Measurements from ENCODE around the gene BAD.

The BAD gene

GRCh38 chr11:64227405-64227956, 57.0 kb downstream of the BAD start:
- DNase-seq: no peak
- H3K4me1 Mint-ChIP-seq: peaks cover 53% of the 10 kb centered on the region
- TF ChIP-seq CTCF (IDR thresholded peaks at IDR 0.05): no peak
- no peaks in the 10 kb centered on the region for H3K9me3 Mint-ChIP-seq
- peaks cover 5% of the 10 kb centered on the region for H3K27me3 Mint-ChIP-seq (ENCODE audit: low read depth, poor library complexity)
- no peak overlapping the region for H3K27ac Mint-ChIP-seq
- H3K4me3 Mint-ChIP-seq: peak overlapping the region; percentile 86
- no peaks in the 10 kb centered on the region for H3K36me3 Mint-ChIP-seq (ENCODE audit: low read depth)

GRCh38 chr11:64226507-64227051, 57.9 kb downstream of the BAD start:
- Mint-ChIP-seq H3K4me1 (peaks cover 44% of the 10 kb centered on the region), H3K27me3 (ENCODE audit: low read depth, poor library complexity) (no peaks in the 10 kb centered on the region), H3K27ac (no peak overlapping the region), H3K36me3 (ENCODE audit: low read depth) (no peaks in the 10 kb centered on the region), H3K4me3 (peak overlapping the region; percentile 86), H3K9me3 (no peaks in the 10 kb centered on the region)
- TF ChIP-seq CTCF (IDR thresholded peaks at IDR 0.05): no peak
- no peak for DNase-seq

- peaks cover 39% of the 10 kb centered on the region for H3K4me1 Mint-ChIP-seq
- H3K36me3 Mint-ChIP-seq (ENCODE audit: low read depth): no peaks in the 10 kb centered on the region
- DNase-seq: peak; percentile 96
- H3K4me3 Mint-ChIP-seq: peak within 1 kb of the TSS; percentile 86
- no peaks in the 10 kb centered on the region for H3K9me3 Mint-ChIP-seq
- H3K27ac Mint-ChIP-seq: peak within 1 kb of the TSS; percentile 93
- H3K27me3 Mint-ChIP-seq (ENCODE audit: low read depth, poor library complexity): no peaks in the 10 kb centered on the region
- TF ChIP-seq CTCF (IDR thresholded peaks at IDR 0.05): peak; percentile 18
Measured at GRCh38 chr11:64225608-64226506, 58.6 kb downstream of the BAD start, which contains the start of the genes NUDT22 and TRPT1. Gene NUDT22 (plus strand): TSS chr11:64226274. CDS start chr11:64226653, 379 bp downstream. Gene TRPT1 (minus strand): TSS chr11:64226186. CDS start chr11:64225860, 326 bp downstream.

- H3K27me3 Mint-ChIP-seq (ENCODE audit: low read depth, poor library complexity): no peaks in the 10 kb centered on the region
- peak overlapping the region; percentile 93 for H3K27ac Mint-ChIP-seq
- H3K4me3 Mint-ChIP-seq: peak overlapping the region; percentile 86
Measured at GRCh38 chr11:64224891-64225607, 59.4 kb downstream of the BAD start.

More at GRCh38 chr11:64224891-64225607, 59.4 kb downstream of the BAD start:
- H3K9me3 Mint-ChIP-seq: no peaks in the 10 kb centered on the region
- peaks cover 37% of the 10 kb centered on the region for H3K4me1 Mint-ChIP-seq
- no peak for TF ChIP-seq CTCF (IDR thresholded peaks at IDR 0.05)
- no peak for DNase-seq
- no peaks in the 10 kb centered on the region for H3K36me3 Mint-ChIP-seq (ENCODE audit: low read depth)

Measured in nephron progenitor cell (in vitro differentiated cells).